H9 (cell line): ENCODE measurements around the gene SAMD14. TPM values are rescaled to one million over a fixed set of nuclear protein-coding genes. Genes with fewer than 3 reads are reported as not detected.

ENCODE experiments used
- DNase-seq: peaks from one replicate; pipeline ENCODE4 v3.0.0-alpha.2; 2017
- H2AFZ ChIP-seq: one replicate; pipeline ENCODE4 v1.6.1; 2013; ENCODE audit warnings: mild to moderate bottlenecking, low read length, control low read depth, moderate library complexity
- H2AK5ac ChIP-seq: 2 replicates; pipeline ENCODE4 v1.6.1; 2013; ENCODE audit warnings: low read length, control low read depth, mixed read lengths; ENCODE audit not compliant: insufficient read length
- H2BK120ac ChIP-seq: one replicate; pipeline ENCODE4 v1.6.1; 2013; ENCODE audit warnings: low read depth, mild to moderate bottlenecking, low read length, control low read depth, inconsistent platforms; ENCODE audit not compliant: poor library complexity, severe bottlenecking
- H2BK12ac ChIP-seq: 2 replicates; pipeline ENCODE4 v1.6.1; 2013; ENCODE audit warnings: low read length, control low read depth, mixed read lengths, low read depth; ENCODE audit not compliant: insufficient read length
- H2BK15ac ChIP-seq: 2 replicates; pipeline ENCODE4 v1.6.1; 2013; ENCODE audit warnings: low read depth, low read length, control low read depth
- H2BK20ac ChIP-seq: one replicate; pipeline ENCODE4 v1.6.1; 2013; ENCODE audit warnings: low read depth, mild to moderate bottlenecking, low read length, control low read depth, inconsistent platforms; ENCODE audit not compliant: poor library complexity, severe bottlenecking
- H2BK5ac ChIP-seq: 2 replicates; pipeline ENCODE4 v1.6.1; 2013; ENCODE audit warnings: low read length, control low read depth, mixed read lengths; ENCODE audit not compliant: insufficient read length
- H3K14ac ChIP-seq: 2 replicates; pipeline ENCODE4 v1.6.1; 2013; ENCODE audit warnings: low read length, control low read depth; ENCODE audit not compliant: insufficient read depth
- H3K18ac ChIP-seq: 2 replicates; pipeline ENCODE4 v1.6.1; 2013; ENCODE audit warnings: low read depth, mild to moderate bottlenecking, mixed read lengths, low read length, control low read depth; ENCODE audit not compliant: insufficient read length
- H3K23ac ChIP-seq: 2 replicates; pipeline ENCODE4 v1.6.1; 2013; ENCODE audit warnings: low read length, control low read depth, mixed read lengths, low read depth; ENCODE audit not compliant: insufficient read length
- H3K23me2 ChIP-seq: 2 replicates; pipeline ENCODE4 v1.6.1; 2013; ENCODE audit warnings: low read depth, mild to moderate bottlenecking, mixed read lengths, low read length, control low read depth; ENCODE audit not compliant: insufficient read length, poor library complexity, severe bottlenecking
- H3K27ac ChIP-seq: 2 replicates; pipeline ENCODE4 v1.5.1; 2013; ENCODE audit warnings: low read length, control low read depth, mixed read lengths, low read depth; ENCODE audit not compliant: insufficient read length
- H3K27me3 ChIP-seq: 2 replicates; pipeline ENCODE4 v1.6.1; 2013; ENCODE audit warnings: low read length, control low read depth, inconsistent platforms; ENCODE audit not compliant: insufficient read depth
- H3K4ac ChIP-seq: 2 replicates; pipeline ENCODE4 v1.6.1; 2013; ENCODE audit warnings: low read depth, mild to moderate bottlenecking, control low read depth, inconsistent platforms, low read length, moderate library complexity
- H3K4me1 ChIP-seq: 2 replicates; pipeline ENCODE4 v1.6.1; 2013; ENCODE audit warnings: low read length, control low read depth, inconsistent platforms; ENCODE audit not compliant: insufficient read depth
- H3K4me2 ChIP-seq: 2 replicates; pipeline ENCODE4 v1.6.1; 2013; ENCODE audit warnings: low read length, control low read depth, mixed read lengths; ENCODE audit not compliant: insufficient read length, insufficient read depth
- H3K56ac ChIP-seq: 2 replicates; pipeline ENCODE4 v1.6.1; 2013; ENCODE audit warnings: low read depth, mild to moderate bottlenecking, mixed read lengths, low read length, control low read depth; ENCODE audit not compliant: insufficient read length
- H3K79me1 ChIP-seq: 2 replicates; pipeline ENCODE4 v1.6.1; 2013; ENCODE audit warnings: low read depth, mild to moderate bottlenecking, moderate library complexity, low read length, control low read depth, inconsistent platforms; ENCODE audit not compliant: insufficient read depth, poor library complexity, severe bottlenecking
- H3K79me2 ChIP-seq: 2 replicates; pipeline ENCODE4 v1.6.1; 2013; ENCODE audit warnings: low read length, control low read depth, inconsistent platforms; ENCODE audit not compliant: insufficient read depth
- H3K9ac ChIP-seq: 2 replicates; pipeline ENCODE4 v1.6.1; 2013; ENCODE audit warnings: low read length, control low read depth, mixed read lengths; ENCODE audit not compliant: insufficient read length; ENCODE audit errors: extremely low read depth
- H3K9me3 ChIP-seq: one replicate; pipeline ENCODE4 v1.6.1; 2013; ENCODE audit warnings: low read depth, low read length, inconsistent platforms; ENCODE audit not compliant: control insufficient read depth
- H3T11ph ChIP-seq: one replicate; pipeline ENCODE4 v1.6.1; 2013; ENCODE audit warnings: mild to moderate bottlenecking, low read length, control low read depth, inconsistent platforms
- H4K20me1 ChIP-seq: one replicate; pipeline ENCODE4 v1.6.1; 2013; ENCODE audit not compliant: control insufficient read depth, insufficient read length, insufficient read depth
- H4K5ac ChIP-seq: 2 replicates; pipeline ENCODE4 v1.6.1; 2013; ENCODE audit warnings: low read depth, mild to moderate bottlenecking, mixed read lengths, low read length, control low read depth; ENCODE audit not compliant: insufficient read length
- H4K8ac ChIP-seq: replicated peaks from 2 replicates; pipeline ENCODE4 v1.6.1; 2013; ENCODE audit warnings: low read length, control low read depth, mixed read lengths, low read depth; ENCODE audit not compliant: insufficient read length
- H4K91ac ChIP-seq: 2 replicates; pipeline ENCODE4 v1.6.1; 2013; ENCODE audit warnings: low read depth, mild to moderate bottlenecking, moderate library complexity, mixed read lengths, low read length, control low read depth; ENCODE audit not compliant: insufficient read length
- H3K27ac Mint-ChIP-seq, 3 experiments: 2 replicates in 2 of 3; 3 replicates in 1 of 3; pipeline ENCODE4 v1.8.0; 2020 to 2021; ENCODE audit warnings: mixed read lengths in 3 of 3, mild to moderate bottlenecking in 1 of 3, moderate library complexity in 1 of 3
- H3K27me3 Mint-ChIP-seq: 2 replicates; pipeline ENCODE4 v1.8.0; 2021; ENCODE audit warnings: low read depth, mild to moderate bottlenecking, moderate library complexity, mixed read lengths
- H3K36me3 Mint-ChIP-seq, 3 experiments: 2 replicates in 2 of 3; 3 replicates in 1 of 3; pipeline ENCODE4 v1.8.0; 2020 to 2021; ENCODE audit warnings: low read depth in 3 of 3, mixed read lengths in 3 of 3; ENCODE audit not compliant: insufficient read depth in 1 of 3
- H3K4me1 Mint-ChIP-seq, 2 experiments: 2 replicates each; pipeline ENCODE4 v1.8.0; 2020; ENCODE audit warnings: mixed read lengths in 2 of 2
- H3K4me3 Mint-ChIP-seq, 2 experiments: 2 replicates in 1 of 2; 3 replicates in 1 of 2; pipeline ENCODE4 v1.8.0; 2020 to 2021; ENCODE audit warnings: mild to moderate bottlenecking in 2 of 2, mixed read lengths in 2 of 2, moderate library complexity in 1 of 2
- H3K9me3 Mint-ChIP-seq, 2 experiments: 2 replicates in 1 of 2; 3 replicates in 1 of 2; pipeline ENCODE4 v1.8.0; 2020; ENCODE audit warnings: mild to moderate bottlenecking in 2 of 2, mixed read lengths in 2 of 2, moderate library complexity in 1 of 2
- WGBS: extraction: QIAGEN DNeasy Blood & Tissue Kit; methylation state at CpG from one replicate; pipeline ENCODE4 v1.1.7; 2013; ENCODE audit warnings: missing lambda C conversion rate, low lambda C conversion rate, mixed read lengths; ENCODE audit not compliant: insufficient read length; ENCODE audit errors: extremely low coverage; 5-methylcytosine and 5-hydroxymethylcytosine counted together
- total RNA-seq: library from RNA; stranded (reverse); gene quantifications from 2 replicates; pipeline ENCODE4 v1.2.1, GENCODE V29; 2021
- TF ChIP-seq, protein P1 (sequence below): fragments of 200-600 bp; sonication (generic); conservative IDR thresholded peaks from 3 replicates; pipeline ENCODE4 v1.8.0; 2021; ENCODE audit warnings: antibody characterized with exemption, mild to moderate bottlenecking

Gene SAMD14
- total RNA-seq, 1 experiment from 2014 or later, result 5.9 TPM

DNA sequence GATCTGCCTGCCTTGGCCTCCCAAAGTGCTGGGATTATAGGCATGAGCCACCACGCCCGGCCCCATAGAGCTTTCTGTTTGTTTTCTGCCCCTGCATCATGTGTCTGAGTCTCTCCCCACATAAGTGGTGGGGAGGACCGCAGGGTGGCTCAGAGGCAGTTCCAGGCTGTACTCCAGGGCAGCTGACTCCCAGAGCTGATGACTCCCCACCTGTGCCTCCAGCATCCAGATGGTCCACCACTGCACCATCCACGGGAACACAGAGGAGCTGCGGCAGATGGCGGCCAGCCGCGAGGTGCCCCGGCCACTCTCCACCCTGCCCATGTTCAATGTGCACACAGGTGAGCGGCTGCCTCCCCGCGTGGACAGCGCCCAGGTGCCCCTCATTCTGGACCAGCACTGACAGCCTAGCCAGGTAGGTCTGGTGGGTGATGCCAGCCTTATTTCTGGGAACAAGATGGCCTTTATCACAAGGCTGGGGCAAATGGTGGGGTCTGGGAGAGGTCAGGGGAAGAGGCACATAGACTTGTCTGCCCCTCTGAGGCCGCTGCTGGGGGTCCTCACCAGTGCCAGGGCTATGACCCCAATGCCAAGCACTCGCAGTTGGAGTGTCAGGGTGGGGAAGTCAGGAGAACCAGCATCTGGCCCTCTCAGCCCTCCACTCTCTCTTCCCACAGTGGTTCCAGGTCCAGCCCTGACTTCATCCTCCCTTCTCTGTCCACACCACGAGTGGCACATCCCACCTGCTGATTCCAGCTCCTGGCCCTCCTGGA, 45.3 kb upstream of the SAMD14 start:
- Histone ChIP-seq H3T11ph (no peak overlapping the region), H3K79me2 (no peaks in the 10 kb centered on the region), H2BK5ac (no peak overlapping the region), H3K27ac (no peak overlapping the region), H2BK12ac (no peak overlapping the region), H3K9me3 (no peaks in the 10 kb centered on the region), H3K4me1 (peaks cover 2% of the 10 kb centered on the region; the same call in 1 of the 2 replicates), H3K23me2 (peaks cover 4% of the 10 kb centered on the region), H3K56ac (no peak overlapping the region), H4K8ac (no peak overlapping the region), H3K9ac (no peak overlapping the region), H3K23ac (no peak overlapping the region), H3K14ac (no peak overlapping the region; the same call in 1 of the 2 replicates), H2BK120ac (no peak overlapping the region), H2BK15ac (no peak overlapping the region), H2BK20ac (no peak overlapping the region), H4K20me1 (no peaks in the 10 kb centered on the region), H4K5ac (no peak overlapping the region), H2AK5ac (no peak overlapping the region), H3K4me2 (no peak overlapping the region), H3K79me1 (no peaks in the 10 kb centered on the region), H3K18ac (no peak overlapping the region), H2AFZ (no peak overlapping the region), H3K27me3 (no peaks in the 10 kb centered on the region), H3K4ac (no peak overlapping the region), H4K91ac (no peak overlapping the region)
- H3K27me3 Mint-ChIP-seq, result peaks cover 1% of the 10 kb centered on the region
- H3K9me3 Mint-ChIP-seq, result no peaks in the 10 kb centered on the region; a peak in 1 of 5 replicates
- TF ChIP-seq, protein P1, sequence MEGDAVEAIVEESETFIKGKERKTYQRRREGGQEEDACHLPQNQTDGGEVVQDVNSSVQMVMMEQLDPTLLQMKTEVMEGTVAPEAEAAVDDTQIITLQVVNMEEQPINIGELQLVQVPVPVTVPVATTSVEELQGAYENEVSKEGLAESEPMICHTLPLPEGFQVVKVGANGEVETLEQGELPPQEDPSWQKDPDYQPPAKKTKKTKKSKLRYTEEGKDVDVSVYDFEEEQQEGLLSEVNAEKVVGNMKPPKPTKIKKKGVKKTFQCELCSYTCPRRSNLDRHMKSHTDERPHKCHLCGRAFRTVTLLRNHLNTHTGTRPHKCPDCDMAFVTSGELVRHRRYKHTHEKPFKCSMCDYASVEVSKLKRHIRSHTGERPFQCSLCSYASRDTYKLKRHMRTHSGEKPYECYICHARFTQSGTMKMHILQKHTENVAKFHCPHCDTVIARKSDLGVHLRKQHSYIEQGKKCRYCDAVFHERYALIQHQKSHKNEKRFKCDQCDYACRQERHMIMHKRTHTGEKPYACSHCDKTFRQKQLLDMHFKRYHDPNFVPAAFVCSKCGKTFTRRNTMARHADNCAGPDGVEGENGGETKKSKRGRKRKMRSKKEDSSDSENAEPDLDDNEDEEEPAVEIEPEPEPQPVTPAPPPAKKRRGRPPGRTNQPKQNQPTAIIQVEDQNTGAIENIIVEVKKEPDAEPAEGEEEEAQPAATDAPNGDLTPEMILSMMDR, result no peak
- no peak for DNase-seq
- H3K27ac Mint-ChIP-seq, result no peak overlapping the region
- H3K4me3 Mint-ChIP-seq, result no peak overlapping the region
- H3K4me1 Mint-ChIP-seq, result peaks cover 28 to 32% of the 10 kb centered on the region in 2 experiments
- WGBS, result no CpG with 5 or more reads among the region's 16 CpGs
- no peaks in the 10 kb centered on the region for H3K36me3 Mint-ChIP-seq
